Stimulated activated CD8-positive, alpha-beta memory T cell treated with anti-CD3 and anti-CD28 coated beads, Interleukin-12 subunit alpha, Interleukin-12 subunit beta, amount 100 ng/mL, for 24 hours (primary cell): ENCODE data around the gene ANXA6.

Source experiments
- DNase-seq: peaks from one replicate; pipeline ENCODE4 v3.0.0-alpha.2; 2020; ENCODE audit errors: extremely low read depth

ANXA6 gene

DNA sequence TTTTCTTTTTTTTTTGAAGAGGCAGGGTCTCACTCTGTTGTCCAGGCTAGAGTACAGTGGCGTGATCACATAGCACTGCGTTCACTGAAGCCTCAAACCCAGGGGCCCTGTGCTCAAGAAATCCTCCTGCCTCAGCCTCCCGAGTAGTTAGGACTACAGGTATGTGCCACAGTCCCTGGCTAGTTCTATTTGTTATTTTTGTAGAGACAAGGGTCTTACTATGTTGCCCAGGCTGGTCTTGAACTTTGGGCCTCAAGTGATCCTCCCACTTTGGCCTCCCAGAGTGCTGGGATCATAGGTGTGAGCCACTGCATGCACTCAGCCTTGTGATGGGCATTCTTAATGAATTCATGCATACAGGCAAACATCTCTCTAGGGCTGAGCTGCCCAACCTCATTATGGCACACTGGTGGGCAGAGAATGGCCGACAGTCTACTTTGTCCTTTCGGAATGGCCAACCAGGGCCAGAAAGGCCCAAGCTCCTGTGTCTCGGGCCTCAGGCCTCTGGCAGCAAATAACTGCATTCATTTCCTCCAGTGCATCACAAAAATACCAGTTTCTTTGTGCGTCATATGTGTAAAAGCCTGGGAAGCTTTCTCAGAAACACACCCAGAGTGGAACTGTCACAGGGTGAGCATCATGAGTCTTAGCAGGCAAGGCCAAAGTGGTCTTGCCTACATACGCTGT is 27.2 kb downstream of the ANXA6 start:
- no peak for DNase-seq

DNA sequence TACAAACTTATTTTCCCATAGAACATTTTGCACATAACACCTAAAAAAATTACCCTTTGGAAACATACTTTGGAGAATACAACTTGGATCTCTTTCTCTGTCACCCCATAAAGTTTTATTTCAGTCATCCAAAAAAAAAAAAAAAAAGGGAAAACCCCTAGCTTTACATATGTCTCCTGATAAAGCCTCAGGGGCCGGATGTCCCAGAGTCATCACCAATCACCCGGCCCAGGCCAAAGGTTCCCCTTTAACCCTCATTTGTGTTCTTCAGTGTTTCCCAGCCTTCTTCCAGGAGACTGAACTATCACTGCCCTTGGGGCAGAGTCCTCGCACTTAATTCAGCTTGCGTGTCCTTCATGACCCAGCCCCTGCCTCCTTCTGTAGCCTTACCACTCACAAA is 28.8 kb downstream of the ANXA6 start:
- DNase-seq: no peak

DNA sequence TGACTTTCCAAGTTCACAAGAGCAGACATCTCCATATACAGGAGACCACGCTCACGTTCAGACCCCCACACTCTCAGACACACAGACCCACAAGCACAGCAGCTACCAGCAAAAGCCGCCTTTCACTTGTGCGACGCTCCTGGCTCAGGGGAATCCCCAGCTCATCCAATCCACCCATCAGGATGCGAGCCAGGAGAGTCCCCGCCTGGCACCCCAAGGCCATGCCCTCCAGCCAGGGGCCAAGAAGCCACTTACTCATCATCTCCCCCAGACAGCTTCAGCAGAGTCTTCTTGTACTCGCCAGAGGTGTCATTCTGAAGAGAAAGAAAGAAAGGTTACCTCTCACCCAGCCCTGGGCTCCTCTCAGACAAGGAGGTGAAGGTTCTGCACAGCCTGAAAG is 29.7 kb downstream of the ANXA6 start:
- no peak for DNase-seq

DNA sequence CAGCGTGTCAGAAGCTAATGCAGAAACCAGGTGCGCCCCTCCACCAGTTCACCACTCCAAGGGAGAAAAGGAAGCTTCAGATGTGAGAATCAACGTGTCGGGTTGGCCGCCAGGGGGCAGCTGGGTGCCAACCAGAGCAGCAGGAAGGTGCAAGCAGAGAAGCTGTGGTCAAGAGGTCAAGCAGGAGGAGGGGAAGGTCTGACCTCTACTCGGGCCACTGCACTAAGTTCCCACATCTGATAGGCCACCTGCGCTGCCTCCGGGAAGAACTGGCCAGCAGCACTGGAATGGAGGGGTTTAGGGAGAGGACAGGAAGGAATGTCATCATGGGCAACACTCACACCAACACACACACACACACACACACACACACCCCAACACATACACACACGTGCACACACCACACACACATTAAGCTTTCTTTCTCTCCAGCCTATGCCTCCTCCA is 31.4 kb downstream of the ANXA6 start:
- no peak for DNase-seq

DNA sequence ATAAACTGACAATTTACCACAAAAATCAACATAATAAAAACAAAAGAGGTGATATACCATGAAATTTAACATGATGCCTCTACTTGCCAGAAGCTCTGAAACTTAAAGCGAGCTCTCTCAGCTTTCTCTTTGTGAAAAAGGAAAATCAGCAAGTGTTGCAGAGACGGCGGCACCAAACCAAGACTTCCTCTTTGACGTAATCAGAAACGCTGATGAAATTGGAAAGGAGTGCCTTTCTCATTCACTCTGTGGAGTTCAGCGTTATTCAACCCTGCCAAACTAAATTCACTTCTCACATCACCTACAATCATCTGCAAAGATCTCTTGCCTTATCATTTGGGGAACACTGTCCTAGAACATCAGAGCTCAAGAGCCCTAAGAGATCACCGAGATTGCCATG is 32.2 kb downstream of the ANXA6 start:
- DNase-seq: no peak

DNA sequence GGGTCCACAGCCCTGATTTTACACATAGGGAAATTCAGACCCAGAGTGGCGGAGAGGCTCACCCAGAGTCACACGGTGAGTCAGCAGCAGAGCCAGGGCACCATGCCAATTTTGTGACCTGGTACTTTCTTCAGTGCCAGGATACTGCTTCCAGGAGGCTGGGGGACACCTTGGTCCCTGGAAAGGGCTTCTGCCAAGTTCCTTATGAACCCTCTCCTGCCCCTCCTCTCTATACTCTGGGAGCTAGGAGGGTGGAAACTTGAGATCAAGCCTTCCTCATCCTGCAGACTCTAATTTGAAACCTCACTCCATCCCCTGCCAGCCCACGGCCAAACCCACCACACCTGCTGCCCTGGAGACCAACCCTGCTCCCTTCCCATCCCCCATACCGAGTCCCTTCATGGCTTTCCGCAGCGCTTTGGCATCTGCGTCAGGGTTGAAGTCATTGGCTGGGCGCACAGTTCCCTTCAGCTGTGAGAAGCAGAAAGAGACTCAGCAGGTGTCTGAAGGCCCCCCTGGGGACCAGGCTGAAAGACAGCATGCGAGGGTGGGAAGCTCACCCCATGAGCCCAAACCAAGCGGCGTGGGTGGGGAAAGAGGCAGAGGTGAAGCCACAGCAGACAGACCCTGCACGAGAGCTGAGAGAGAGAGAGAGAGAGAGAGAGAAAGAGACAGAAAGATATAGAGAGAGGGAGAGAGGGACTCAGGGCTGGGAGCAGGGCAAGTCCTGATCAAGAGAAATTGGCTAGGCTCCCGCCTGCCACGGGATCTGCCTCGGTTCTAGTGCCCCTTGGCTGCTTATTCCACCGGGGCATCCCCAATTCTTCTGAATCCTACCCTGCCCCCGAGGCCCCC is 33.5 kb downstream of the ANXA6 start:
- DNase-seq: no peak

DNA sequence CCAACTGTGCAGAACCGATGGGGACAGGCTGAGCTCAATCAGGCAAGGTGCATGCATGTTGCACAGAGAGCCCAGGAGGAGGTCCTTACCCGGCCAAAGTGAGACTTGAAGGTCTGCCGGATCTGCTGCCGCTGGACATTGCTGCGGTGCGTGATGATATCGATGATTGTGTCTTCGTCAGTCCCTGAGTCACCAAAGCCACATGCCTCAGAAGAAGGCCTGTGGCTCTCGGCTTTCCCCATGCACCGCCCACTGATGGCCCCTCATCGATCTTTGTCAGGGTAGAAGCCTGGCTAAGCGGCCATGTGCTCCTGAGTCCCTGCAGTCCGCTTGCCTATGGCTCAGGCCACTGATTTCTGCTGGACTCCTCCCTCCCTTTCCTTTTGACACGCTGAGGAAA is 34.8 kb downstream of the ANXA6 start:
- no peak for DNase-seq

DNA sequence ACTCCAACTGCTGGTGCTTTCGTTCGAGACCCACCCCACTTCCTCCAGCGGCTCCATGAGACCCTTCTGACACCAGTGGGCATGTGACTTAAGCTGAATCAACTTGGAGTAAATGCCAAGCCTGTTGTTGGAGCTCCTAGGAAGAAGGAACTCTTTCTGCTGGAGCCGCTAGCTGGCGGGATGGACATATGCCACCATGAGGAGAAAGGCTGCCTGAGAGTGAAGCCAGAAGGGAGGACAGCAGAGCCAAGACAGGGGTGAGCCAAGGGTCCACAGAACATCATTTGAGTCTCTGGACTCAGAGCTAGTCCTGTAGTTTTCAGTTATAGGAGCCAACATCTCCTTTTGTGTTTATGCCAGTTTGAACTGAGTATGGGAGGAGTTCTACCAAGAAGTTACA is 35.9 kb downstream of the ANXA6 start:
- DNase-seq: no peak

DNA sequence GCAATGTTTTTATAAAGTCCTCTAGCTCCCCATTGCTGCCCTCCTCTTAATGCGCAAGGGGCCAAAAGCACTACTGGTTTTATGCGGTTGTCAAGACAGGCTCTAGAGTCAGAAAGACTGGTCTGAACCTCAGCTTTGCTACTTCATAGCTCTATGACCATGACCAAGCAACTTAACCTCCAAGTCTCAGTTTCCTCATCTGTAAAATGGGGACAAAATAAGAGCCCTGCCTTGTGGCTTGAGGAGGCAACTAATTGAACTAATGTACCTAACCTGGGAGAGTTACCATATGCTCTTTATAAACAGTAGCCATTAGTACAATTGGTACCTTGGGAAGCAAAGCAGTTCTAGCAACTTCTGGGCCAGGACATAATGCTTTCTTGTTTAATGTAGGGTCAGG is 36.5 kb downstream of the ANXA6 start:
- no peak for DNase-seq

DNA sequence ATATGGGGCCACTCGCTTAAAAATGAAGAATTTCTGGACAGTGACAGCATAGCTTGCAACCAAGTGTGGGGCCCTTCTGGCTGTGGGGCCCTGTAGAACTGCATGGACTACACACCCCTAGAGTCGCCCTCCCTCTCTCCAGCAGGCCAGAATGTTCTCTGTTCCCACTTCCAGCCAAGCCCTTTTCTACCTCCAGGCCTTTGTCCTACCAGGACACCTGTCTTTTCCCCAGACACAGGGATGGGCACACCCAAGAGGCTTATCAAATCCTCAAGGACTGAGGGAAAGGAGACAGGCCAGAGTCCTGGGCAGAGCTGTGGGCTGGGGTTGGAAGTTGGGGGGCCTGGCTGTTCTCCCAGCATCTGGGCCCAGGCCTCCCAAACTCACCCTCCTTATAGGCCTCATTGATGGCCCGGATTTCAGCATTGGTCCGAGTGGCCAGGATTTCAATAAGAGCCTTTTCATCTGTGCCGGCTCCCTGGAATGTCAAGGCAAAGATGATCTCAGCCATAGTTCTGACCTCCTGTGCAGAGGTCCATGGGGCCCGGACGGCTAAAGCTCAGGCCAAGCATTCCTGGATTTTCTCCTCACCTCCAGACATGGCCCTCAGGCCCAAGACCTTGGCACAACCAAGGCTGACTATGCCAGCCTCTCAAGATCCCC is 38.5 kb downstream of the ANXA6 start:
- no peak for DNase-seq

DNA sequence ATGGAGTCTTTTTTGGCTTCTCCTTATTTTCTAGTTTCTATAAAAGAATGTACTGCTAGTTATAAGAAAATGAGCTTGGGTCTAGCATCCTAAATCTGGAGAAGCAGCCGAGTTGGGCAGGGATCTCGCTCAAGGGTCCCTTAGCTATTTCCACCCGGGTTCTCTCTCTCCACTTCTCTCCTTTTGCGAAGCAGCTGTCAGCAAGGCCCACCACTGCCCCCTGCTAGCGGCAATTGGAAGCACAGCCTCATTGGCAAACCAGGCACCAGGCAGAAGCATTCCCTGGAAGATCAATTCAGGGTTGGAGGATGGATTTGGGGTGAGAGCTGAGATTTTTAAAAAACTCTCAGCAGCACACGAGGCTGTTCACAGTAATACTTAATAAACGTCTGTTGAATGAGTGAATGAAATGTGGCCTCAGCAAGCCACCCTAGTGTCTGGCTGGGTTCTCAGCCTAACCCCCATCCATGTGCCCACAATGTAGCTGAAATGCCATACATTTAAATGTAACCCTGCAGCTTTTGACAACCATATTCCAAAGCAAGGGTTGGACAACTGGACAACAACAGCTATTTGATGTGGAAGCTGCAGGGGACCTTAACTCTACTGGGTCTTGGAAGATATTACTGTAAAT is 42.2 kb downstream of the ANXA6 start:
- no peak for DNase-seq

DNA sequence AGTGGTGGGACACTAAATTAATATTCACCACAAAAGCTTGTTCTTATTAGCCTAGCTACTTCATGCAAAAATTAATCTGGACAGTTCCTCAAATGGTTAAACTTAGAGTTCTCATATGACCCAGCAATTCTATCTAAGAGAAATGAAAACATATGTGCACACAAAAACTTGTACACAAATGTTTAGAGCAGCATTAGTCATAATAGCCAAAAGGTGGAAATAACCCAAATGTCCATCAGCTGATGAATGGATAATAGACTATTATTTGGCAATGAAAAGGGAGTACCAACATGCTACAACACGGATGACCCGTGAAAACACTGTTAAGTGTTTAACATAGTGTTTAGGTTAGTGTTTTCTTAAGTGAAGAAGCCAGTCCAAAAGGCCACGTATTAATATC is 43.9 kb downstream of the ANXA6 start:
- no peak for DNase-seq

DNA sequence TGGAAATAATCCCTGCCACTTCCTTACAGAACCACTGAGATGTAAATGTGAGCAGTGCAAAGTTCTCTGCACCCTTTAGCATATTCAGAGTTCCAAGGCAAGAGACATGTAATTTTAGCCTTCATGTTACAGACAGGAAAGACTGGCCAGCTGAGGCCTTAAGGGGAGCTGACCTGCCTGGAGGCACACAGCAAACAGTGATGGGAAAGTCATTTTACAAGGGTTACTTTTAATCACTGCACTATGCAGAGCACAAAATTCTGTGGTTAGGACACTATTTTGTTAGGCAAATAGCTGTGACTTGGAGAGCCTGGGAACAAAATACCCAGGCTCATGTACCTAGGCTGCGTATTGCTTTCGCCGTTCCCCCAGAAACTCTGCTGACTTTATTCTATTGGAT is 46.6 kb downstream of the ANXA6 start:
- DNase-seq: no peak

DNA sequence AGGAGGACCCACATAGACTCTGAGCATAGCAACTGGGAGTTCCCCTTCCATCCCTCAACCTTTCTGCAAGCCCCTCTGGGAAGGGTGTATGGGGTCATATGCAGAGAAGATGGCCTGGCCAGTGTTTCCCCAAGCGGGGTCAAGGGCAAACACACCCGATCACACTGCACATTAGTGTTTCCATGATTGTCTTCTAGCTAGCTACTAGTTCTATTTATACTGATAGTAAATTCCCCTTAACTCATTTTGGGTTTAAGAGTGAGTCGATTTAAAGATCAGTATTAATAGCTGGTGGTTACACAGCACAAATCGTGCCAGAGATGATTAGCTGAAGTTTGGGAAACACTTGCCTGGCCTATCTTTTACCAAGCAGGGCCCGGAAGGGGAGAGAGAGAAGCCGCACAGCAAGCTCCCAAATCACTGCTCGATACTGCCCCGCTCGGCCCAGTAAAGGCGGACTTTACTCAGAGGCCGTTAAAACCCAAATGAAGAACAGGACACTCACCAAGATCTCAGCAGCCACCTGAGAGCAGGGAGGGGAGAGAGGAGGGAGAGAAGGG is 47.4 kb downstream of the ANXA6 start:
- DNase-seq: no peak

DNA sequence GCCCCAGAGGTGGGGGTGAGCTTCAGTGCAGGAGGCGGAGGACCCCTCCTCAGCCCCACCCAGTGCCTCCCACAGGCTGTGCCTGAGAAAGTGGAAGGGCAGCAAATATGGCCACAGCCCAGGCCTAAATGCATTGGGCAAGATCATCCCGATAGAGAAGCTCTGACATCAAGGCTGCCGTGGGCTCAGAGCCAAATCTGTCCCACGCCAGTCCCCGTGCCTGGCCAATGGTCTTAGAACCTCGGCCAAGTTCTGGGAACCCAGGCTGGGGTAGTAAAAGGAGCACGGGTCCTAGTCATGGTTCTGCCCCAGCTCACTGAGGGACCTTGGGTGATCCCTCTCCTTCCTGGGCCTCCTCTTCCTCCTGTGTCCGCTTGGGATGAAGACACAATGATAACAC is 49.0 kb downstream of the ANXA6 start:
- DNase-seq: no peak

DNA sequence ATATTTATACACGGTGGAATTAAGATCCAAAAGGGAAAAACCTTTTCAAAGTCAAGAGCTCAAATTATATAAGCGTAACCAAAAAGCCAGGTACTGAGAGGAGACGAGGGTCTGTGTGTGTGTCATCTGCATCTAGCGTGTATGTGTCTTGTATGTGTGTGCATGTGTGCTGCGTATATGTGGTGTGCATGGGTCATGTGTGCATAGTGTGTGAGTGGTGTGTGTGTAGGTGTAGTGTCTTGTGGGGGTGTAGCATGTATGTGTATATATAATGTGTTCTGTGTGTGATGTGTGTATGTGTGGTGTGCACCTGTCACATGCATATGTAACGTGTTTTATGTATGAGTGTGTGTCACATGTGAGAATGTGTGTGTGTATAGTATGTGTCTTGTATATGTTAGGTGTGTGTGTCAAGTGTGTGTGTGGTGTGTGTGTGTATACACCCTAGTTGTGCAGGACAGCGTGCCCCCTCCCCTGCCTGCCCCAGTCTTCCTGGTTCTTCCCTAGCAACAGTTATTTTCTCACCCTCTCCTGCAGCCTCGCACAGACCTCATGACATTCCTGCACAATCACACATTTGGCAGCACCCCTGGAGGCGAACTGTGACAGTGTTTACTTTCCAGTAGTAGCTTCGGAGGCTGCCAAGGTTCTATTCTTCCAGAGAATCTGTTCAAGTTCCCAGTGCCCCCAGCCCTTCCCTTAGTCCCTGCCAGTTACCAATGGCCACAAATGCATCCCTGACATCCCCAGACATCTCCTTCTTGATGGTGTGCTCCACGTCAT is 49.6 kb downstream of the ANXA6 start:
- no peak for DNase-seq

DNA sequence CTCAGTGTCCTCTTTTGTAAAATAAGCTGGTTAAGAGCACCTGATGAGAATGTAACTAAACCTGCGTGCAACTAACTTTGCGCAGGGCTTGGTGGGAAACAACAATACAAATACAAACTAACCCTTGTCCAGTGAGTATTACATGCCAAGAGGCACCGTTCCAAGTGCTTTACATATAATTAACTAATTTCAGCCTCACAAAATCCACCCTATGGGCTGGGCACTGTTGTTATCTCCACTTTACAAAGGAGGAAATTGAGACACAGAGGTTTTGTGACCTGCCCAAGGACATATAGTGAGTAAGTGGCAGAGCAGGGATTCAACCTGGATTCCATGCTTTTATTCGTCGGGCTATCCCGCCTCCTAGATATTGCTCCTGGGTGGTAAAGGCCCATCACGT is 50.5 kb downstream of the ANXA6 start:
- no peak for DNase-seq

DNA sequence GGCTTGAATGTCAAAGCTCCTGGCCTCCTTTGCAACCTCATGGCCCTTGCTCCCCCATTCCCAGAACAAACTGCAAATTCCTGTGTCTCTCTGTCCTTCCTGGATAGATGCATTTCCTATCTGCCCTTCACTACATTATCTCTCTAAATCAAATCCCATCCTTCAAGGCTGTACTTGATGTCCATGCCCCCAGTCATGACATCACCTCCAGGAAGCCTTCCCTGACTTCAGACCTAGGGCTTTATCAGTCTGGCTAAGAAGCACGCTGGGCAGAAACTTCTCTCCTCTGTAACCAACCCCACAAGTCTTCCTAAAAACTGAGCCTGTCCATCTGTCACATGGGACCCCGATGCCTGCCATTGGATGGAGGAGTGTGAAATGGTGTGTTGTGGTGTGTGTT is 51.1 kb downstream of the ANXA6 start:
- DNase-seq: no peak

DNA sequence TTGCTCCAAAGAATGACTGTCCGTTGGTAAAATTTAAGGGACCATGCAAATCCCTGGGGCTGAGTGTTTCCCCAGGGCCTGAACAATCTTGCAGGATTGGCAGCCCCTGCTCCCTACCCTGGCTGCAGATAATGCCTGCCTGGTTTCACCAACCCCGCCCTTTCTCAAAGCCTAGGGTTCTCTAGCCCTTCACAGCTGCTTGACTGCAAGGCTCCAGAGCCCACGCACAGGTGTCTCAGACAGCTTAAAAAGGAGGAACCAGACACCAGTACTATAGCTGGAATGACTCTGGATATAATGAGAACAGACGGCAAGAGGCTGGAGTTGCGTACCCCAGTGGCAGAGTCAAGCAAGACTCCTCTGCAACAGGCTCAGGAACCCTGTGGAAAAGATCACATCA is 51.5 kb downstream of the ANXA6 start:
- no peak for DNase-seq

DNA sequence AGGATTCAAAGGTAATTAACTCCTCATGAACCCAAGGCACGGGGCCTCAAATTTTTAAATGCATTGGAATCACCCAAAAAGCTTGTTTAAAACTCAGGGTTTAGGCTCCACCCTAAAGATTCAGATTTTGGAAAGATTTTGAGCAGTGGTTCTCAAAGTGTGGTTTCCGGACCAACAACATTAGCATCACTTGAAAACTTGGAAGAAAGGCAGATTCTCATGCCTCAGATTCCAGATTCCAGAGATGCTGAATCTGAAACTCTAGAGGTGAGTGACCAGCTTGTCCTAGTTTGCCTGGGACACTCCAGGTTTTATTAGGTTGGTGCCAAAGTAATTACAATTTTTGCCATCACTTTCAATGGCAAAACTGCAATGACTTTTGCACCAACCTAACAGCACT is 52.0 kb downstream of the ANXA6 start:
- DNase-seq: no peak

DNA sequence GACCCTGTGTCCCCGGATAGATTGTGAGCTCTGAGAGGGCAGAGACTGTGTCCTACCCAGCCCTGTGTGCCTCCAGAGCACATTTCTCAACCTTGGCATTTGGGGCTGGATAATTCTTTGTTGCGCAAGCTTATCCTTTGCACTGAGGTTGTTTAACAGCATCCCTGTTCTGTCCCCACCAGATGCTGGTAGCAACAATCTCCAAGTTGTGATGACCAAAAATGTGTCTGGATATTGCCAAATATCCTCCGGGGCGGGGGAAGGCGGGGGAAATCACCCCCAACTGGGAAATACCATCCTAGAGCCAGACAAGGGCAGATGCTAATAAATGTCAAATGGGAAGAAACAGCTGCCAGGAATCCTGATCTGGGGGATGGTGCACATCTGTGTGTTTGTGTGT is 52.8 kb downstream of the ANXA6 start:
- DNase-seq: no peak
